Right kidney (tissue), 1 donor: ENCODE measurements around the gene IRF2.
"Not testable (repeated sequence)": the region's sequence is repeated elsewhere in the genome, so short reads cannot be mapped to it uniquely, and the experiment has no call there.

ENCODE experiments used
- DNase-seq: peaks from one replicate; pipeline ENCODE4 v3.0.0-alpha.2; 2016

The IRF2 gene

GRCh38 chr4:184346273-184346672 lies 128.1 kb downstream of the IRF2 start:
- DNase-seq: not testable (repeated sequence)

- no peak for DNase-seq
Measured at GRCh38 chr4:184345573-184345922, 128.8 kb downstream of the IRF2 start.

GRCh38 chr4:184344899-184345572 lies 129.3 kb downstream of the IRF2 start:
- no peak for DNase-seq

- no peak for DNase-seq
Measured at GRCh38 chr4:184344435-184344834, 129.9 kb downstream of the IRF2 start.

- DNase-seq: peak; percentile 88
Measured at GRCh38 chr4:184343502-184344177, 130.7 kb downstream of the IRF2 start.

- not testable (repeated sequence) for DNase-seq
Measured at GRCh38 chr4:184342857-184343237, 131.5 kb downstream of the IRF2 start.

GRCh38 chr4:184342167-184342856 lies 132.0 kb downstream of the IRF2 start:
- DNase-seq: no peak

- DNase-seq: not testable (repeated sequence)
Measured at GRCh38 chr4:184339398-184340193, 134.8 kb downstream of the IRF2 start.

GRCh38 chr4:184337907-184338306 lies 136.4 kb downstream of the IRF2 start:
- no peak for DNase-seq
